SK-N-MC (cell line): ENCODE results near the gene CFAP61.

Experiments used
- DNase-seq: peaks from one replicate; pipeline ENCODE4 v3.0.0-alpha.2; 2011; ENCODE audit warnings: low read depth, low spot score
- H3K27ac ChIP-seq: fragments of 200-600 bp; sonication (generic); 2 replicates; pipeline ENCODE4 v1.5.1; 2016; ENCODE audit warnings: mixed run types
- H3K36me3 ChIP-seq: fragments of 200-600 bp; sonication (generic); 2 replicates; pipeline ENCODE4 v1.6.1; 2017; ENCODE audit warnings: antibody characterized with exemption, low read length, mixed read lengths; ENCODE audit not compliant: insufficient read depth
- H3K4me3 ChIP-seq: fragments of 200-600 bp; sonication (generic); 2 replicates; pipeline ENCODE4 v1.5.1; 2016
- H3K9ac ChIP-seq: fragments of 200-600 bp; sonication (generic); 2 replicates; pipeline ENCODE4 v1.8.0; 2017; ENCODE audit warnings: mixed run types, mixed read lengths; ENCODE audit not compliant: insufficient read length
- H3K9me3 ChIP-seq: fragments of 200-600 bp; sonication (generic); 2 replicates; pipeline ENCODE4 v1.6.1; 2017; ENCODE audit warnings: low read depth, mild to moderate bottlenecking, antibody characterized with exemption, low read length, moderate library complexity, mixed read lengths
- EZH2 ChIP-seq: fragments of 200-600 bp; sonication (generic); IDR thresholded peaks from one replicate; pipeline ENCODE4 v1.6.1; 2017; ENCODE audit warnings: antibody characterized with exemption
- FOXP2 ChIP-seq: optimal IDR thresholded peaks from 2 replicates; pipeline ENCODE3; 2011; ENCODE audit warnings: mild to moderate bottlenecking, moderate library complexity; ENCODE audit not compliant: insufficient read depth; ENCODE audit errors: extremely low read length, control extremely low read depth
- POLR2AphosphoS5 ChIP-seq: IDR thresholded peaks from 2 replicates; pipeline ENCODE4 v1.6.1; 2012; ENCODE audit warnings: mild to moderate bottlenecking, low read depth, low read length, borderline replicate concordance

The CFAP61 gene

DNA sequence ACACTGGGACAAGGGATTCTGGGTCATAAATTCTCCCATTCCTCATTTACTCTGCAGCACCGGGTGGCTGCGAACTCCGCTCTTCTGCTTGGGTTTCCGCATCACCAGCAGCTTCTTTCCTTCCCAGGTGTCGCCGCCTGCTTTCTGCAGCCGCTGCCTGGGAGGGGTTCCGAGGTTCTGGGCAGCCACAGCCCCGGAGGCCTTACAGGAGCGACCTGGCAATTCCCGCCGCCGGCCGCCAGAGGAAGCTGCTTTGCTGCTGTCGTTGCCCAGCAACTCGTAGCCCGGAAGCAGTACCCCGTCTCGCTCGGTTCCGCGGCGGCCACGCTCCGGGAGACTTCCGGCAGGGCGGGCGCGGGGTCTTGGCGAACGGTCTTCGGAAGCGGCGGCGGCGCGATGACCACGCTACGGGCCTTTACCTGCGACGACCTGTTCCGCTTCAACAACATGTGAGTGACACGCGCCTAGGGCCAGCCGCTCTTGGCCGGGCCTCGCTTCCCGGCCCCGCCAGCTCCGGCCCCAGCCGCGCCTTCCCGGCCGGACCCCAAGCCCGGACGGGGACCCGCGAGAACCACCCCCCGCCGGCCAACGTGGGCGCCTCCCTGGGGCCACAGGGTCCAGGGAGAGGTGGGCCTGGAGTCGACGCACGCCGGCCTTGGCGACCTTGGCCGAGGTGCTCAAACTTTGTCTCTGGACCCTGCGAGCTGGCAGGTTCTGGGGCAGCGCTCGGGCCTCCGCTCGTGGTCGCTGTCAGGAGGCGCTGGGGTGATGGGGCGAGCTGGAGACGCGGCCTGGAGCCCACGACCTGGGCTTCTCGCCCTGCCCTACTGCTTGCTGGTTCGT lies 35.1 kb upstream of the CFAP61 start, which contains the start of gene NAA20:
Gene NAA20, plus strand, starts transcription at position 362 of the 843 bp plus-strand sequence. Its CDS starts 35 bp downstream, at position 397.
- Histone ChIP-seq H3K36me3 (peaks cover 8% of the 10 kb centered on the region), H3K9ac (peak within 1 kb of the TSS; percentile 93), H3K4me3 (peak within 1 kb of the TSS; percentile 96), H3K9me3 (no peaks in the 10 kb centered on the region), H3K27ac (no peak within 1 kb of the TSS; the same call in 1 of the 2 replicates)
- TF ChIP-seq POLR2AphosphoS5: peak; percentile 77
- TF ChIP-seq EZH2: no peak
- peak; percentile 58 for TF ChIP-seq FOXP2
- no peak for DNase-seq

DNA sequence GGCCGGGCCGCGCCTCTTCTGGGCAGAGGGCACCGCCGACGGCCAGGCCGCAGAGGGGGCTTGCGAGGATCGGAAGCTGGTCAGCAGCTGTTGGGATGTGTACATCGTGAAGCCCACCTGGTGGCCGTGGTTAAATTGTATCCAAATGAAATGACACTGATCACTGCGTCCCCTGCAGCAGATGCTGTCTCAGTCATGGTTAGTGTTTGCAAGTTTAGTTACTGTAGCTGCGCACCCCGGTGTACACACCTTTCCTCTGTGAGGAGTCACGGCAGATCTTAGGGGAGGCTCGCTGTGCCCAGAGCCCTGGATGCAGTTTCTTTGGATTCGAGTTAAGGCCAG lies 34.5 kb upstream of the CFAP61 start:
- Histone ChIP-seq H3K36me3 (peaks cover 13% of the 10 kb centered on the region), H3K4me3 (peak overlapping the region; percentile 96), H3K9ac (peak overlapping the region; percentile 93), H3K9me3 (no peaks in the 10 kb centered on the region), H3K27ac (no peak overlapping the region)
- no peak for DNase-seq
- TF ChIP-seq EZH2: no peak
- TF ChIP-seq POLR2AphosphoS5: no peak
- no peak for TF ChIP-seq FOXP2

DNA sequence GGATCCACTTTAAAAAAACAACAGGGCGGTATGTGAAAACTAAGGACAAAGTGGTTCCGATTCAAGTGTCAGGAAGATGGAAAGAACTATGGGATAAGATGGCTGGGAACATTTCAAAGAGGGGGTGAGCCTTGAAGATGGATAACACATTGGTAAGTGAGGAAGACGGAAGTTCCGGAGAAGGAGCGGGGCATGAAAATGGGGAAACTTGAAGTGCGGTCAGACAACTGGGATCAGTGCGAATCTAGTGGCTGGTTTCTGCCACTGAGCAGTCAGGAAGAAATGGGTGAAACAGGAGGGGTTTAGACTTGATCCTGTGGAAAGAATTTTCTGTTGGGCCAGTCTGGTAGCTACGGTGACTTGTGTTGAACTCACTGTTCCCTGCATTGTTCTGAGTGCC lies 34.0 kb upstream of the CFAP61 start:
- TF ChIP-seq POLR2AphosphoS5 (no peak), EZH2 (no peak), FOXP2 (no peak)
- Histone ChIP-seq H3K27ac (no peak overlapping the region), H3K4me3 (peak overlapping the region; percentile 96), H3K36me3 (peaks cover 17% of the 10 kb centered on the region), H3K9ac (peak overlapping the region; percentile 93), H3K9me3 (no peaks in the 10 kb centered on the region)
- DNase-seq: no peak

DNA sequence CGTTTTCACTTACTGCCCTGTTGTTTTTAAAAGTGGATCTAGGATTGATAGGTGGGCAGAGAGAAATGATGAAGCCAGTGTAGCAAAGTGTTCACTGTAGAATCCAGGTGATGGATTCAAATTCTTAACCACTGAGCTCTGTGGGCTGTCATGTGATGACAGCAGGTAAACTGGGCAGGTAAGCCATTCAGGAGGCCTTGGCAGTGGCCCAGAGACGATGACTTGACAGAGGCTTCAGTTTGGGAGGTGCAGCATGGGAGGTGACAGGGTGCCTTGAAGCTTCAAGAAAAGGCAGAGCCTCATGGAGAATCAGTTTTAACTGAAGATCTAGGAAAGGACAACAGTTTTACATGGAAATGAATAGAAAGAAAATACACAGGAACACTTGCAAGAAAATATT lies 33.2 kb upstream of the CFAP61 start:
- Histone ChIP-seq H3K27ac (no peak overlapping the region), H3K9ac (no peak overlapping the region), H3K4me3 (no peak overlapping the region; the same call in 1 of the 2 replicates), H3K9me3 (no peaks in the 10 kb centered on the region), H3K36me3 (peaks cover 19% of the 10 kb centered on the region)
- TF ChIP-seq FOXP2: no peak
- no peak for TF ChIP-seq POLR2AphosphoS5
- DNase-seq: no peak

DNA sequence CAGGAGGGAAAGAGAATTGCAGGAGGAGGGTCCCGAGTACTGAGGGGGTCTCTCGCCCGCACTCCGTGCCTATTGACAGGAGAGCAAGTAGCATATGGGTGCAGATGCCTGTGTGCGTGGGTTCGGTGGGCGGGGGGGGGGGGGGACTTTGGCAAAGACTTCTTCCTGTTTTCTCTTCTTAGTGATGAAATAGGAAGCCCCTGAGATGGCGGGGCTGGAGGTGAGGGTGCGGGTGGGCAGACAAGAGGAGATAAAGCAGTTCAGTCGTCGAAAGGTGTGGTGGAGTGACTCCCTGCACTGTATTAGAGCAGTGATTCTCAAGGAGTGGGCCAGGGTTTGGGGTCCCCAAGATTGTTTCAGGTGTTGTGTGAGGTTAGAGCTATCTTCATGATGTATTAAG lies 31.4 kb upstream of the CFAP61 start:
- Histone ChIP-seq H3K4me3 (no peak overlapping the region), H3K27ac (no peak overlapping the region), H3K36me3 (peaks cover 30% of the 10 kb centered on the region), H3K9ac (no peak overlapping the region), H3K9me3 (no peaks in the 10 kb centered on the region)
- DNase-seq: no peak
- TF ChIP-seq EZH2 (no peak), FOXP2 (no peak), POLR2AphosphoS5 (no peak)

DNA sequence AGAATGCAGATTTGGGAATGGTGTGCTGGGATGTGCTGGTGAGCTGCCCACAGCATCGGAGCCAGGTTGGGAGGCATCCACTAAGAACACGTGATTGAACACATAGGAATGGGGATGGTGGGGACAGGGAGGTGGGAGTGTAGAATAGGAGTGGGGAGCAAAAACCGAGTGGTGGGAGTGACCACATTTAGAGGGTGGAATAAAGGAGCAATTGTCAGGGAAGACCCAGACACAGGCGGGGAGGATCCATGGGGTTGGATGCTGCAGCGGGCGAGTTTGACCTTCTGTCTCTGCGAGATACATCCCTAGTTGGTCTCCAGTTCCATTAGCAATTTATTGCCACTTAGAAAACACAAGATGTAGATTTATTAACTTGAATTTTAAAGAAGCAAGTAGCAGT lies 30.5 kb upstream of the CFAP61 start:
- H3K36me3 ChIP-seq: peaks cover 38% of the 10 kb centered on the region
- peak overlapping the region; percentile 11; the same call in 1 of the 2 replicates for H3K27ac ChIP-seq
- no peaks in the 10 kb centered on the region for H3K9me3 ChIP-seq
- DNase-seq: no peak
- TF ChIP-seq FOXP2: no peak
- TF ChIP-seq EZH2: no peak
- no peak for TF ChIP-seq POLR2AphosphoS5
- H3K9ac ChIP-seq: no peak overlapping the region
- no peak overlapping the region for H3K4me3 ChIP-seq

DNA sequence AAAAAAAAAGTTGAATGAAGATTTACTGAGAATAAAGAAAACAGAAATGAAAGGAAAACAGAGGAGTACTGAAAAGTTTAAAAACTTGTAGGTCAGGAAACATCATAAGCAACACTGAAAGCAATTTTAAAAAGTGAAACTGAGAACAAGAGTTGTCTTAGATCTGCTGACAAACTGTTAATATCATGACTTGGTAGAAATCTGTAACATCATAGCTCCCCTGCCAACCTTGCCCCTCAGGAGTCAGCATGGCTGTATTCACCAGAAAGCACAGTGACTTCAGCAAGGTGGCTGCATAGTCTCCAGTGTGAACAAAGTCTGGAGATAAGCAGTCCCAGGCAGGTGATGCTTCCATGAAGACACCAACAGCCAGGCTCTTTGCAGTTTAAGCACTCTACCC lies 29.8 kb upstream of the CFAP61 start:
- no peak overlapping the region for H3K9ac ChIP-seq
- DNase-seq: no peak
- H3K9me3 ChIP-seq: no peaks in the 10 kb centered on the region
- H3K36me3 ChIP-seq: peaks cover 44% of the 10 kb centered on the region
- peak overlapping the region; percentile 11; the same call in 1 of the 2 replicates for H3K27ac ChIP-seq
- H3K4me3 ChIP-seq: no peak overlapping the region
- TF ChIP-seq POLR2AphosphoS5: no peak

DNA sequence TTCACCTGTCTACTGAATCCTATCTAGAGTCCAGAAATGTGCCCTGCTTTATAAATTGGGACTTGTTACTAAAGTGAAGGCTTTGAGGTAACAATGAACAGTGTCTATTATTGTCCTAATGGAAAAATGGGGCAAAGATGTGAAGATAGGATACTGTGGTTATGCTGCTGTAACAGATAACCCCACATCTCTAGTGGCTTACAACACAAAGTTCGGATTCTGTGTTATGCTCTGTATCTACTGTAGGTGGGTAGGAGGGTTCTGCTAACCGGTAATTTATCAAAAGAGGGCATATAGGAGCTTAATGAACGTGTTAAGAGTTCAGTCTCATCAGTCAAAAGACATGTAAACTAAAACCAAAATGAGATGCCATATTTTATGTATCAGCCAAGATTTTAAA lies 28.9 kb upstream of the CFAP61 start:
- Histone ChIP-seq H3K36me3 (peaks cover 48% of the 10 kb centered on the region), H3K9ac (no peak overlapping the region), H3K9me3 (no peaks in the 10 kb centered on the region), H3K4me3 (no peak overlapping the region), H3K27ac (no peak overlapping the region)
- DNase-seq: no peak
- TF ChIP-seq FOXP2 (no peak), POLR2AphosphoS5 (no peak), EZH2 (no peak)

DNA sequence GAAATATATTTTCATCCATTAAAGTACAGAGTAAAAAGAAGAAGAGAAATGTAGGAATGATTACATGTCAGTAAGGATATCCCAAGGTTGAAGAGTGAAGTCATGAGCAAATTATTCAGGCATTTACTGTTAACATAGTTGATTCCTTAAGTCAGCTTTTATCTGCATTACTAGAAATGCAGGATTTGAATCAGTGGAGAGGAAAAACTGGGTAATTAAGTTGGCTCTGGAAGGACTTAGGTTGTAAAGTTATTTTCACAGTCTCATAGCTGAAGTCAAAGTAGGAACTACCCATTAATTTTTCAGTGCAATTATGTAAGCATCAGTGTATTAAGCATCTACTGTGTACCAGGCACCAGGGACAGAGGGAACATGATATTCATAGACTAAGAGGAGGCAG lies 27.4 kb upstream of the CFAP61 start:
- Histone ChIP-seq H3K4me3 (no peak overlapping the region), H3K27ac (peak overlapping the region; percentile 45; the same call in 1 of the 2 replicates), H3K9ac (no peak overlapping the region), H3K9me3 (no peaks in the 10 kb centered on the region), H3K36me3 (peaks cover 48% of the 10 kb centered on the region)
- TF ChIP-seq FOXP2 (no peak), POLR2AphosphoS5 (no peak), EZH2 (no peak)
- DNase-seq: no peak
